HG02970 (cell line): ENCODE data around the gene SGMS2.

Source experiments
- ATAC-seq: cut with Tn5 transposase; IDR thresholded peaks from one replicate; pipeline ENCODE4 v1.9.1; 2021; ENCODE audit warnings: mild to moderate bottlenecking, moderate library complexity, moderate number of reproducible peaks; ENCODE audit not compliant: unreplicated experiment, low FRiP score

Gene SGMS2

DNA sequence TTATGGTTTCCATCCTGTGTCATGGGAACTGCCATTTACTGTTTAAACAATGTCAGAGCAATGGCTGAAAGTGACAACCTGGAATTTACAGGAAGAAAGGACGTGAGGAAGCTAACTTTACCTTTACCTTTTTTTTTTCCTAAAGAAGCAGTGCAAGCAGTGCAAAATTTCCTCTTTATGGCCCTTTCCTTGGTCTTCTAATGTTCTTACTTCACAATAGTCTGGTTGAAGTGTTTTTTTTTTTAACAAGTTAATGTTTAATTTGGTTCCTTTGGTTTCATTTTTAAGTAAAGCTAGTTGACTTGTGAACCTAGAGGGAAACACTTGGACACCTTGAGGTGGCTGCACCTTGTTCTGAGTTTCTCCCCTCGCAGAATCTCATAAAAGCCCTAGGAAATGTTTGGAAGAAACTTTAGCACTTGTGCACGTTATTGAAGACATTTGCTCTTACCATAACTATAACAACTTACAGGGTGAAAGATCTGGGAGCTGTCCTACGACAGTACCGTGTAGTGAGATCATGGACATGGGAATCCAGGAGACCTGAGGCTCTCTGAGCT lies 1.8 kb downstream of the SGMS2 start:
- ATAC-seq, result no peak

DNA sequence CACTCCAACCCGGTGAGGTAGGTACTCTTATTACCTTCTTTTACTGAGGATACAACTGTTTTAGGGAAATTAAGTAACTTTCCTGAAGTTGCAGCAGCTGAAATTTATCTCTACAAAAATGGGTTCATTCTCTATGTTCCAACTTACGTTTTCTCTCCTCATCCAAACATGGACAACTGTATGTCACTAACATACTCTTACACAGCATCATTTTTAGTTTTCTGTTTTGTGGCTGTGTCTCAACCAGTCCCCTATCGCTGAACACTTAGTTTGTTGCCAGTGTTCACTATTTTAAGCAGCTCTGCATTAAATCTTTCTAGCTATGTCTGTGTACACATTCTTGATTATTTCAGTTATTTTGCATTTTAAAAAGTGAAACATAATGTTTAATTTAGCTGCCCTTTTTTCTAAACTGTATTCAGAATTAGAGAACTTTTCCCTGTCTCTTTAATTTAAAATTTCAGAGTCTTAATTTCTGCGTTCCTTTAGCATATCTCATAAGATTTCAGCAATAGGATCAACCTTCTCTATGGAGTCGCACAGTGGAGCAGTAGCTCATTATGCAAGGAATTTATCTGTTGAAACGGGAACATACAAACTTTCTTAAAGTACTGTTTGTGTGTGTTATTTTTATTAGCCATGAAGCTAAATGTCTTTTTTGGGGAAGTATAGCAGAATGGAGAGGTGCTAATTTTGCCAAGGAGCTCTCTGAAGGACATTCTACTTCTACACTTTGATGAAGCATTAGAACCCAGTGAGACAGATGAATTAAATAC lies 3.8 kb downstream of the SGMS2 start:
- no peak for ATAC-seq

DNA sequence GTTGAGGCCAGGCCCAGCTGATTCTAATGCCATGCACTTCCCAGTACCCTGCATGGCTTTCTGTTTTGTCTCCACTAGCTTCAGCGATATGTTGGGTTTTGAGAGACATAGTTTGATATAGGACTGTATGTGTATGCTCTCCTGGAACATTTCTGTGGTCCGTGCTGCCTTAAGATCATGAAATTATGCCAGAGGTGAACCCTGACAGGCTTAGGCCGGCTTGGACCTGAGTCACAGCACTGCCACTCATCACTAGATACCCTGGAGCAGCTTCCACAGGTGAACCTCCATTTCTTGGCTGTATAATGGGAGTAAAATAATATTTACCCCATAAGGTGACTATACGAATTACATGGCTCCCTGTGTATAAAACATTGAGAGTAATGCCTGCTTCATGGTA lies 6.4 kb downstream of the SGMS2 start:
- ATAC-seq, result no peak

DNA sequence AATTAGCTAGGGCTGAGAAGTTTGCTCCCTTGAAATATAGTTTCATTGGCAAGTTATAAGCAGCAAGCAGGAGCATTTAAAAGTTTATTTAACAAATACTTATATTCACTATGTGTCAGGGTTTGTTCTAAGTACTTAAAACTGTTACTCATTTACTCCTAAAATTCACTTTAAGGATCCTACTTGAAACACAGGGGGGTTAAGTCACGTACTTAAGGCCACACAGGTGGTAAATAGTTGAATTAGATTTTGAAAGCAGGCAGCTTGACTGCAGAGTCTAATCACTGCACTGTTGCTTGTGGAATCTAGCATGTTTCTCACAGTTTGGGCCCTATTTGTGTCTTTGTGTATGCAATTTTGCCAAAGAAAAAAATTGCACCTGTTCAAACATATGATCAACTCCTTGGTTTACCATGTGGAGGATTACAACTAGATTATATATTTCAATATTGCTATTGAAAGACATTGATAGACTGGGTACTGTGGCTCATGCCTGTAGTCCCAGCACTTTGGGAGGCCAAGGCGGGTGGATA lies 7.6 kb downstream of the SGMS2 start:
- ATAC-seq, result no peak

DNA sequence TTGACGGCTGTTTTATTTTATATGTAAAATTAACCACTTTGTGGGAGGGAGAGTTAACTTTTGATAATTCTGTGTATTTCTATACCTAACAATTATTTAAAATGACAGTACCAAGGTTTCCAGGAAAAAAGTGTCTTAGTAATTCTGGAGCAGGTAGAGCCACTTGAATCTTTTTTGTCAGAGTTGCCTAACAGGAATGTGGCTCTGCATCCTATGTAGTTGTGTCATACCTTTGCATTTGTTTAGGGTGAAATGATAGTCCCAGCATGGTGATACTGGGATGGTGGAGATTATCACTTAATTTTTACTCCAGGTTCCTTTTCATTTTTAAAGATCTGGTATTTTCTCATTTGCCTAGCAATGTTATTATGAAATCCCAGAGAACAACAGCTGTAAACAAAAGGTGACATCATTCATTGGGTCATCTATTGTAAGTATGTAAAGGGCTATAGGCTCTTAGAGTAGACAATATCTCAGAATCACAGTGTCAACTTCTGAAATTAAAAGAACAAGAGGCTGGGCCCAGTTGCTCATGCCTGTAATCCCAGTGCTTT lies 9.6 kb downstream of the SGMS2 start:
- no peak for ATAC-seq

DNA sequence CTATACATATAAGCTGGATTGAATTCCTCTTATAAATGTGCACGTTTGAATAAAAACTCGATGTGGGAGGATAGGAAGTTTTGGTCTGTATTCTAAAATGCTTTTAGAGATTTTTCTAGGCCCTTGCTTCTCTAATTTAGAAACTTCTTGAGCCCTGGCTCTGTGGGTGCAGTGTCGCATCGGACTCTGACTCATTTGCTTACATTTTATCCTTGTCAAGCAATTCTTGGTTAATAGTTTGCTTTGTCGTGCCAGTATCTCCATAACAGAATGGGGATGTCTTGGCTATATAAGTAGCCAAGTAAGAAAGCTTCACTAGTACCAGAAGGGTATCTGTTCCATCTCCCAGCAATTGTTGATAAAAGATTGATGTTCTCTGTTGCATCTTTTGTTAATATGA lies 10.7 kb downstream of the SGMS2 start:
- no peak for ATAC-seq

DNA sequence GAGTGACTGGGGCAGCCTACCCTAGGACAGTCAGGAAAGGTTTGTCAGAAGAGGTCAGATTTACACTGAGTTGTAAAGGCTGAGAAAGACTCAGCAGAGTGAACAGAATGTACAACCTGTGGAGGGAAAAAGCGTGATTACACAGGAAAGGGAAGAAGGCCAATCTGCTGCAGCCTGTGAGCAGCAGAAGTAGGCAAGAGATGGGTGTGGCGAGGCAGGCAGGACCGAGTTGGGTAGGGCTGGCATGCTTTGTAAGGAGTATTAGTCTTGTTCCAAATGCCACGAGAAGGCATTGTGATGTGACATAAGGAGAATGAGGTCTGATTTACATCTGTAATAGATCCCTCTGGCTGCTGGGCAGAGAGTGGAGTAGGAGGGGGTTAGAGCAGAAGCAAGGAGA lies 12.6 kb downstream of the SGMS2 start:
- ATAC-seq, result no peak

DNA sequence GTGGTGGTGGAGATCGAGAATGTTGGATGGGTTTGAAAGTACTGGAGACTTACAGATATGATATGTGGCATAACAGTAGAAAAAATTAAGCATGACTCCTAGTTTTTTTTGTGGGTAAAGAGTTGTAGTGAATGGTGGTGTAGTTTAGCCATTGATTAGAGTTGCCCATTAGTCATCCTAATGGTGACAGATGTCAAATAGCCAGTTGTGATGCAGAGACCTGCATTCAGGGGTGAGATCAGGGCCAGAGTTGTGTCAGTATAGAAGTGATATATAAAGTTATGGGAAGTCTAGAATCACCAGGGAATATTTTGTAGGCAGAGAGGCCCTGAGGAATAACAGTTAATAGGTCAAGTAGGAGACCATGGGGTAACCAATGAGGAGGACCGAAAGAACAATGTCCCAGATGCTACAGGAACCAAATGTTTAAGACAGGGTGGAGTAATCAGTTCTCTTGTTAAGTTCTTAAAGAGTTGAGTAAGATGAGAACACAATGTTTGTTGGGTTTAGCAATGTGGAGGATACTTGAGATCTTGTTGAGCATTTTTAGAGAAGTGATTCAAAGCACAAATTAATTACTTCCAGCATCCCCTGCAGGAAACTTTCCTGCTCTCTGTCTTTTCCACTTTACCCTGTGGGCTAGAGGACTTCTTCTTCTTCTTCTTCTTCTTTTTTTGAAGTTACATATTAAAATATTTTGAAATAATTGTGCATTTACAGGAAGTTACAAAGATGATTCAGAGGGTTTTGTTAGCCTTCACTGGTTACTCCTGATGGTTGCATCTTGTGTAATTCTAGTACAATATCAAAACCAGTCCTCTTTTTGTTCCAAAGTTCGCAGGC lies 13.3 kb downstream of the SGMS2 start:
- no peak for ATAC-seq

DNA sequence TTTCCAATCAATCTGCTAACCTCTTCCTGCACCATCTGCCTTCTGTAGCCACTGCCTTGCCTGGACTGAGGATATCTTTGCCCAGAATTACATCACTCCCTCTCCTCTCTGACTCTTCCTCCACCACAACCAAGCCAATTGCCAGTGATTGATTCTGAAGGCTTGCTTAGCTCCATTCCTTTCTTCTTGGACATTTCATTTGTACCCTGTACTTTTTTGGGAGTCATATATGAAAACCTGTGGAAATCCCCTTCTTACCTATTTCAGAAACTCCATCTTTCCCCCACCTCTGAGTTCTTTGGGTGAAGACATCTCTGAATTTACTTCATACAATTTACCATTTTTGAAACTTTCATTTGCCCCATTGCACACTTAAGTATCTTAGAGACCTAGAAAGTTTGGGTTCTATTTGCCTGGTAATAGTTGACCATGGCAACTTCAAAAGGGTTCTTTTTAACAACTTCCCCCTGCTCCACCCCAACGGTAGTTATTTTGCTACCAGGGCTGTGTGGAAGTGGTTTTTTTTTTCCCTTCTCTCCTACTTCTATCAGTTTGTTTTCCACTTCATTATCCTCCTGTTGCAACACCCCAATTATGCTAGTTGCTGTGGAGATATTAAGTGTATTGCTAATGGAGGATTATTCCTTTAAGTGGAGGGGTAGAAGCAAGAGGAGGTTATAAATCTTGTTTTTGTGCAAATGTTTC lies 14.3 kb downstream of the SGMS2 start:
- no peak for ATAC-seq

DNA sequence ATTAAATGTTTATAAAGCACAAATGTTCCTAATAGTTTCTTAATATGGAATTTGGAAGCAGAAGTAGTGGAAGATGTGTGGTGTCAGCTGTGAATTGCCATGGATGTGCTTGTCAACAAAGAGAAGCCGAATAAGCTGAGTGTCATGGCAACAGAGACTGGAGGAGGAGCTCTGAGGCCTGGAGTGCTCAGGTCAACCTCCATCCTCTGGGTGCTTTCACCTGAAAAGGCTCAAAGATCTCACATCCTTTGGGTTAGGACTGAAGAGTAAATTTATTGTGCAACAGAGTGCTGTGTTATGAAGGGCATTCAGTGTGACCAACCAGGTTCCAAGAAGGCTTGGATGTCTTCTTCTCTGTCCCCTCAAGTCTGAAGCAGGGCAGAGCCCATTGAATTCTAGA lies 18.7 kb downstream of the SGMS2 start:
- no peak for ATAC-seq

DNA sequence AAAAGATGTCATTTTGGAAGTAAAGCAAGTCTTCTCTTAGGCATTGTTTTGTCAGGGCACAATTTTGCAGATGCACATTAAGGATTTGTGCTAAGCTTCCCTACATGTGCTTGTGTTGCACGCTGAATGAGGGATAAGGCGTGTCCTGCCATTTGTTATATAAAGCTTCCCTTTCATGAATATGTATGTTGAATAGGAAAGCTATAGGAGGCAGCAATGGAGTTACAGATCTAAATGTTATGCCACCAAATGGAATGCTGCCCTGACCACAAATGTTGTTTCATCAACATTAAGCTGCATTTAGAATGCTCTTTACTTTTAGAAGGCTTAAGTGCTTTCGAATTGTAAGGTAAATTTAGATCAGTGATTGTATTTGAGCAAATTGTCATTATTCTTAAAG lies 20.9 kb downstream of the SGMS2 start:
- ATAC-seq, result no peak

DNA sequence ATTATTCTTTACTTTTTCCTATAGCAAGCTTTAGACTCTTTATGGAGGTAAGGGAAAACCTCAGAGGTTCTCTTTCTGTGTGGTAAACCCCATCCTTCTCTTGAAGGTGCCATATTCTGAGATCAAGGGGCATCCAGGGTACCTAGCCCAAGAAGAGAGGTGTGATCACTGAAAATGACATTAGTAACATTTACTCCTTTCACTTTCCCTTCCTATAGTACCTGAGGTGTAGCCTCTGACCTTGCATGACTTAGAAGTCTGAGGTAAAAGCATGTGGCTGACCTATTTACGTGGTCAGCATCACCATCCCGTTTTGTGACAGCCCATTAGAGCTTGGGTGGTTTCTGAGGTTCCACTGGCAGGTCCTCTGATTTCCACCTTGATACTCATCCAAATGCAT lies 25.7 kb downstream of the SGMS2 start:
- ATAC-seq, result no peak

DNA sequence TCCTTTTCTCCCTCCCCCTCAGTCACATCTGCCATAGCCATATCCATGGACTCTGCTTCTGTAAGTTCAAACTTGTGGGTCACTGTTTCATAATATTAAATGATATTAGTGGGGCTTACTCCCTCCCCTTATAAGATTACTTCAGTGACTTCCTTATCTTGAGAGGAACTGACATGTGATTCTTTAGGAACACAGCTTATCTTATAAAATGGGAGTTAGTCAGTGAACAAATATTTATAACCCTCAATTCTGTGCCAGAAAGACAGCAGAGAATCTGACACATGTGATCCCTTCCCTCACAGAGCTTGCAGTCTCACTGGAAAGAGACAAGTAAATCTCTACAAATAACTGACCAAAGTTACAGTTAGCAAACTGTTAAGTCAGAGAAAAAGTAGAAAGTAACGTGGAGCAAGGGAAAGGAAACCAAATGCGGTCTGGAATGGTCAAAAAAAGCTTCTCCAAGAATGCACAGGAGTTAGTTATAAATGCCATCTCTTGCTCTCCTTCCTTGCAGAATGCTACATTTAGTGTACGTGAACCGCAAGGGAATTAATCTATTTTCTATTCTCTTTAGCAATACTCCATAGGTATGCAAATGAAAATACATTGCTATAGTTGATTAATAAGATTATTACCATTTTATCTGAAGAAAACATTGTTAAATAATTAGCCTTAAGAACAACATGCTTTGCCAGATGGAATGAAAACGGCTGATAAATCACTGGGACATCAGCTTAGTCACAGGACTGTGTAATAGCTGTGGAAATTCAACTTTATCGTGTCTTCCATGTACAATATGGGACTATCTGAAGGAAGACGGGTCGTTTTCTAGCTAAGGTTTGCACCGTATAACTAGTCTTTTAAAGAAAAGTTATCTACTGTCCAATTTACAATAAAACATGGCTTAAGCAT lies 29.0 kb downstream of the SGMS2 start:
- no peak for ATAC-seq

DNA sequence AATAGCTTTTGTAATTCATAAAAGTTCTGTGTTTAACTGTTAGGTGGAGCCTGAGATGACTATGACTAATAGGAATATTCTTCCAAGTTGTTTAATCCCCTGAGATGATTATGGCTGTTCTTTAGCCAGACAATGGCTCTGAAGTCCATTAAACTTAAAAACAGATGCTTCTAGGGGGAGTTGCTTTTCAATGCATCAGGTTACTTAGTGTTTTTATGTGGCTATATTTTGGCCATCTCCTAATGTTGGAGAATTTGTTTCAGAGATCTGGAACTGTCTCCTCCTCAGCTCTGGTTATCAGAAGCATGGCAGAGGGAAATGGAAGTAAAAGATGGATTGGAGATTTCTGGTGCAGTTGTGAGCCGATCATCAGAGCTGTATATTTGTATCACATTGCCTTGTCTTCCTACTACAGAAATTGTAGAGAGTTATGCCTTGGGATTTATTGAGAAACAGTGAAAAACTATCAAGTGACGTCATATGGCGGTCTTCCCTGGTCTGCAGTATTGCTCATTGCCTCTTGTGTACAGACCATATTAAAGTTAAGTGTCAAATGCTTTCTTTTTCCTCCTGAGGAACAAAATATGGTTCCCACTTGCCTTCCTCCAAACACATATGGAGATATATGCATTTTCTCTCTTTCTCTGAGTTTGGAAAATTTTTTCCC lies 29.8 kb downstream of the SGMS2 start:
- ATAC-seq, result no peak

DNA sequence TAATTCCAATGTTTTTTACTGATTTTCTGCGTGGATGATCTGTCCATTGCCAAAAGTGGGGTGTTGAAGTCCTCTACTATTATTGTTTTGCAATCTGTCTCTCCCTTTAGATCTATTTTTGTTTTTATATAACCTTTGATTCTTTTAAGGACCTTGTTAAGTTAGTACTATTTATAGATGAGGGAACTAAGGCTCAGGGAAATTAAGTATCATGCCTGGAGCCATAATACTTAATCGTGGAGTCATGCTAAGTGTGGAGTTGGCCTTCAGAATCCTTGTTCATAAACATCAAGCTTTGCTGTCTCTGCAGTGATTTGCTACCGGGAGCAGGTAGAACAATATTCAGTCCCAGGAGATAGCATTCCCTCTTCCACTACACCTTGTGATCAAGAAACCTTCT lies 31.0 kb downstream of the SGMS2 start:
- ATAC-seq, result no peak

DNA sequence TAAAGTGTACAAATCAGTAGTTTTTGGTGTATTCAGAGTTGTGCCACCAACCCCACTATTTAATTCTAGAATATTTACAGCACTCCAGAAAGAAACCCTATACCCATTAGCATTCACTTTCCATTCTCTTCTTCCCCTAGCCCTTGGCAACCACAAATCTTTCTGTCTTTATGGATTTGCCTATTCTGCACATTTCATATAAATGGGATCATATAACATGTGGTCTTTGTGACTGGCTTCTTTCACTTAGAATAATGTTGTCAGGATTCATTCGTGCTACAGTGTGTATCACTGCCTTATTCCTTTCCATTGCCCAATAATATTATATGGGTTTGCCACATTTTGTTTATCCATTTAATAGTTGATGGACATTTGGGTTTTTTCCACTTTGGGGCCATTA lies 32.2 kb downstream of the SGMS2 start:
- ATAC-seq, result no peak

DNA sequence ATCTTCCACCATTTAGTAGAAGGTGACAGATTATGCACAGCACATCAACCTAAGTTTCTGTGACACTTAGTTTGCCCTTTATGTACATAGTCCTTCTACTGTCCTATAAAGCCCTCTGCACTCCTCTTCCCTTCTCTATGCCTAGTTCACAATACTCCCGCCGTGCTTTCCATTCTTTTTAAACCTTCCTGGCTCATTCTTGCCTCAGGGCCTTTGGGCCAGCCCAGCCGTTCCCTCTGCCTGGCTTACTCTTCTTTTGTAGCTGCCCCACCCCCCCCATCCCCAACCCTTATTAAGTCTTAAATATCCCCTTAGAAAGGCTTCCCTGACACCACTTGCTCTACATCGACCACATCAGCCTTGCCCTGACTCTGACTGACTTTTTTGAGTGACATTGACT lies 33.0 kb downstream of the SGMS2 start:
- ATAC-seq, result no peak

DNA sequence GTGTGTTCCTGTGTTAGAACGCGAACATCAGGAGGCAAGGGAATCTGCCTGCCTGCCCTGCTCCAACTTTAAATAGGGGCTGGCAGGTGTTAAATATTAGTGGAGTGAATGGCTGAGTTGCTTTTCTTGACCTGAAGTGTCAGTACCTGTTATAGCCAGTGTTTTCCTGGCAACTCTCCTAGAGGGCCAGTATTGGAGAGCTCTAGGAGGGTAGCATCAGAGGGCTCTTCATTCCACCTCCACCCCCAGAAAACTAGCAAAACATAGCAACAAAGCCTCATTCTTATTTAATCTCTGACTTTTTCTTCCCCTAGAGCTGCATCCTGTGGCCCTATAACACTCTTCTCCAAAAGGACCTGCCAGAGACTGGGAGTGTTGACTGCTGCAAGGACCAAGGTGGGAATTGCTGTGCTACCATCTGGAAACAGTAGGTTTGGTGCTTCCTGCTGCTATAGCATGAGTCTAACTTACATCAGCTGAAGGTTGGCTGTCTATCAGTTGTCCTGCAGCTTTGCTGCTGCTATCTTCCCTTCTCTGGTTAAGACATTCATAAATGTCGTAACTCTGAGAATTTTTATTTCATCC lies 33.5 kb downstream of the SGMS2 start:
- no peak for ATAC-seq

DNA sequence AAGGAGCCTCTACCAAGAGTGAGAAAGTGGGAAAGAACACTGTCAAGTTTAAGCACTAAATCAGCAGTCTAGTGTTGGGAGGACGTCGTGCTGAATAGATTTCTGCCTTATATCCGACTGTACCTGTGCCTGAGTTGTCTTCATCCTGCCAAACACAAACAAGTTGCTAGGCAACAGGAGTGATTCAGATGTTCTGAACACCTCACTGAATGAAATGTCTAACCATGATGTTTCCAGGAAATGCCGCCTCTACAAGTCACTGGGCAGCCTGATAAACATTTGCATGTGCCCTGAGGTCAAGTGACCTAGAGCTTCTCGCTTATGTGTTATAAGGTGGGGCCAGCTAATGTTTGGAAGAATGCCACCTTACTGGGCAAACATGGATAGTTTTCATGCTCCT lies 37.9 kb downstream of the SGMS2 start:
- ATAC-seq, result no peak
